Stomach (tissue), 9 donors: ENCODE data around the gene LRGUK. TPM values are rescaled to one million over a fixed set of nuclear protein-coding genes. Genes with fewer than 3 reads are reported as not detected.

Experiments used
- DNase-seq, 2 donors: peaks; one replicate each; pipeline versions ENCODE4 v3.0.0 to v3.0.0-alpha.2; 2013 to 2019
- H3K27ac ChIP-seq, 5 donors: fragments of 200-600 bp in 4 of 5; sonication (generic) in 4 of 5; one replicate each; pipeline ENCODE4 v1.5.1; 2013 to 2019; ENCODE audit warnings: mild to moderate bottlenecking in 1 of 5, moderate library complexity in 1 of 5
- H3K27me3 ChIP-seq, 3 donors: fragments of 200-600 bp; sonication (generic); one replicate each; pipeline ENCODE4 v1.5.1; 2017 to 2019; ENCODE audit warnings: mixed run types in 1 of 3
- H3K36me3 ChIP-seq, 4 donors: fragments of 200-600 bp; sonication (generic); 1 replicate in 3 of 4; 2 replicates in 1 of 4; pipeline ENCODE4 v1.5.1; 2016 to 2019
- H3K4me1 ChIP-seq, 4 donors: fragments of 200-600 bp; sonication (generic); one replicate each; pipeline ENCODE4 v1.5.1; 2016 to 2019
- H3K4me3 ChIP-seq, 4 donors: fragments of 200-600 bp; sonication (generic) in 3 of 4; one replicate each; pipeline ENCODE4 v1.5.1; 2016 to 2019; ENCODE audit warnings: mild to moderate bottlenecking in 1 of 4
- H3K9me3 ChIP-seq, 4 donors: fragments of 200-600 bp; sonication (generic); one replicate each; pipeline ENCODE4 v1.5.1; 2016 to 2019
- EP300 ChIP-seq: sonication (generic); formaldehyde crosslinking; IDR thresholded peaks from one replicate; pipeline ENCODE4 v1.6.1; 2017; ENCODE audit warnings: antibody characterized with exemption
- POLR2A ChIP-seq, 4 donors: fragments of 450-650 bp; IDR thresholded peaks; one replicate each; pipeline ENCODE4 v1.6.1; 2016; ENCODE audit warnings: antibody characterized with exemption in 4 of 4, control low read depth in 2 of 4, mild to moderate bottlenecking in 1 of 4, moderate library complexity in 1 of 4
- POLR2AphosphoS5 ChIP-seq, 3 donors: sonication (generic); formaldehyde crosslinking; IDR thresholded peaks; one replicate each; pipeline ENCODE4 v1.6.1; 2016; ENCODE audit warnings: antibody characterized with exemption in 3 of 3
- WGBS, 5 donors: extraction: QIAGEN DNeasy Blood & Tissue Kit in 3 of 5; methylation state at CpG; one replicate each; pipeline versions ENCODE4 v1.1.5 to v1.1.7; 2013 to 2018; 5-methylcytosine and 5-hydroxymethylcytosine counted together
- intact Hi-C: fragments of 100-400 bp; cut with DNase I; formaldehyde crosslinking; loops from one replicate; pipeline ENCODE4 v1.15.1; 2023; ENCODE audit warnings: low total_unique reads
- polyA plus RNA-seq, 3 donors: library from polyadenylated mRNA; stranded (reverse); fragments of 200-250 nt; gene quantifications; one replicate each; pipeline ENCODE4 v1.2.3, GENCODE V29; 2013
- total RNA-seq, 5 donors: library from RNA; depleted of rRNA; stranded (reverse); fragments of >200 nt; gene quantifications; one replicate each; pipeline versions ENCODE4 v1.1.0 to v1.2.3, GENCODE V29; 2014 to 2016
- TF ChIP-seq, protein P1 (sequence below), 7 experiments: fragments of 450-650 bp in 4 of 7; fragments of 200-600 bp in 3 of 7; sonication (generic) in 3 of 7; IDR thresholded peaks; one replicate each; pipeline ENCODE4 v1.5.1; 2016 to 2019; ENCODE audit warnings: antibody characterized with exemption in 7 of 7, control low read depth in 2 of 7, mild to moderate bottlenecking in 1 of 7
- donor health status: healthy with polysubstance abuse.
- donor health status: Bipolar disorder and iron deficiency.
- donor health status: healthy.

LRGUK gene
- total and polyA plus RNA-seq, 8 donors = 0.10 to 4.1 (median 1.5) TPM; not detected in 3

DNA sequence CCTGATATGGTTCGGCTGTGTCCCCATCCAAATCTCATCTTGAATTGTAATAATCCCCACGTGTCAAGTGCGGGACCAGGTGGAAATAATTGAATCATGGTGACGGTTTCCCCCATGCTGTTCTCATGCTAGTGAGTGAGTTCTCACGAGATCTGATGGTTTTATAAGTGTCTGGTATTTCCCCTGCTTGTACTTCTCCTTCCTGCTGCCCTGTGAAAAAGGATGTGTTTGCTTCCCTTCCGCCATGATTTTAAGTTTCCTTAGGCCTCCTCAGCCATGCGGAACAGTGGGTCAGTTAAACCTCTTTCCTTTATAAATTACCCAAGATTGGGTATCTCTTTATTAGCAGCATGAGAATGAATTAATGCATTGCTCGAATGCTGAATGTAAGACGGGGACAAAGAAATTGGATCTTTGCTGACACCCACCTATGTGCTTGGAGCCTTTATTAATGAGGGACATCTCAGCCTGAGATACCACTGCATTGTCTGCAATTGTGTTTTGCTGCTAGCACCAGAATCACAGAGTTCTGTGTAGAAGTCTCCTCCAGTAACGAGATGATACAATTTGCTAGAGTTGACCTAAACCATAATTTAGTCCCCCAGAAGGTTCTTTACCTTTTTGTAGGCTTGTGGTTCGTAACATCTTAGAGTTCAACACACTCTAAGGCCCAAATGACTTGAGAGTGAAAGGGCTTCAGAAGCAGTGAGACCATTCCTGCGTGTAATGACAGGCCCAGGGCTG is 160.9 kb downstream of the LRGUK start:
- WGBS, 5 donors = 78 to 91% (median 86%) methylated on average over 12 of the region's 12 CpGs
- TF ChIP-seq EP300 = no peak
- TF ChIP-seq, protein P1, sequence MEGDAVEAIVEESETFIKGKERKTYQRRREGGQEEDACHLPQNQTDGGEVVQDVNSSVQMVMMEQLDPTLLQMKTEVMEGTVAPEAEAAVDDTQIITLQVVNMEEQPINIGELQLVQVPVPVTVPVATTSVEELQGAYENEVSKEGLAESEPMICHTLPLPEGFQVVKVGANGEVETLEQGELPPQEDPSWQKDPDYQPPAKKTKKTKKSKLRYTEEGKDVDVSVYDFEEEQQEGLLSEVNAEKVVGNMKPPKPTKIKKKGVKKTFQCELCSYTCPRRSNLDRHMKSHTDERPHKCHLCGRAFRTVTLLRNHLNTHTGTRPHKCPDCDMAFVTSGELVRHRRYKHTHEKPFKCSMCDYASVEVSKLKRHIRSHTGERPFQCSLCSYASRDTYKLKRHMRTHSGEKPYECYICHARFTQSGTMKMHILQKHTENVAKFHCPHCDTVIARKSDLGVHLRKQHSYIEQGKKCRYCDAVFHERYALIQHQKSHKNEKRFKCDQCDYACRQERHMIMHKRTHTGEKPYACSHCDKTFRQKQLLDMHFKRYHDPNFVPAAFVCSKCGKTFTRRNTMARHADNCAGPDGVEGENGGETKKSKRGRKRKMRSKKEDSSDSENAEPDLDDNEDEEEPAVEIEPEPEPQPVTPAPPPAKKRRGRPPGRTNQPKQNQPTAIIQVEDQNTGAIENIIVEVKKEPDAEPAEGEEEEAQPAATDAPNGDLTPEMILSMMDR (IDR thresholded peaks at IDR 0.05) = no peak
- TF ChIP-seq POLR2A (IDR thresholded peaks at IDR 0.05) = no peak
- TF ChIP-seq POLR2AphosphoS5 (IDR thresholded peaks at IDR 0.05) = no peak
- H3K4me1 ChIP-seq = peaks cover 0 to 7% (median 0%) of the 10 kb centered on the region in 4 donors
- peaks cover 0 to 8% (median 0%) of the 10 kb centered on the region in 3 donors for H3K27me3 ChIP-seq
- H3K36me3 ChIP-seq = peaks cover 0 to 9% (median under 1%) of the 10 kb centered on the region in 4 donors
- DNase-seq = no peak
- no peak overlapping the region for H3K4me3 ChIP-seq
- no peak overlapping the region for H3K27ac ChIP-seq
- H3K9me3 ChIP-seq = no peaks in the 10 kb centered on the region
- intact Hi-C loops = no loop called here

DNA sequence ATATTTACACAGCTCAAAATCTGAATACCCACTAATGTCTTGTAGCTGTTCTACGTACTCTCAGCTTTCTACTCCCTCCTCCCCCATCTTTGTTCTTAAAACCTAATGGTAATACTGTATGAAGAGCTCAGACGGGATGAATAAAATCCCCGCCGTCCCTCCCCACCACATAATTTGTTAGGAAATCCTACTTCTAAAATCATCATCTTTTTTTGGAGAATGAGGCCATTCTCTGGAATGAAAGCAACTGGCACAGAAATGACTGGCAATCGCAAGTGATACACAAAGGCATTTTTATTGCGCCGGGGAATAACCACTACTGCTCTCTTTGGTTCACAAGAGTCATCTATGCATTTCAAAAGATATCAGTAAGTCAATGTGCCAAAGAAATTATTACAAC is 162.3 kb downstream of the LRGUK start:
- peaks cover 0 to 7% (median 0%) of the 10 kb centered on the region in 4 donors for H3K4me1 ChIP-seq
- H3K9me3 ChIP-seq = no peaks in the 10 kb centered on the region
- 65 to 84% (median 81%) methylated on average over 7 of the region's 7 CpGs for WGBS, 5 donors
- TF ChIP-seq POLR2AphosphoS5 (IDR thresholded peaks at IDR 0.05) (no peak), POLR2A (IDR thresholded peaks at IDR 0.05) (no peak), EP300 (no peak)
- TF ChIP-seq, protein P1 (IDR thresholded peaks at IDR 0.05) = no peak
- intact Hi-C loops = no loop called here
- no peaks in the 10 kb centered on the region for H3K27me3 ChIP-seq
- H3K27ac ChIP-seq = no peak overlapping the region
- H3K36me3 ChIP-seq = peaks cover 3 to 21% (median 10%) of the 10 kb centered on the region in 4 donors
- DNase-seq = peak in 1 of 2 donors; percentile 9
- no peak overlapping the region for H3K4me3 ChIP-seq

DNA sequence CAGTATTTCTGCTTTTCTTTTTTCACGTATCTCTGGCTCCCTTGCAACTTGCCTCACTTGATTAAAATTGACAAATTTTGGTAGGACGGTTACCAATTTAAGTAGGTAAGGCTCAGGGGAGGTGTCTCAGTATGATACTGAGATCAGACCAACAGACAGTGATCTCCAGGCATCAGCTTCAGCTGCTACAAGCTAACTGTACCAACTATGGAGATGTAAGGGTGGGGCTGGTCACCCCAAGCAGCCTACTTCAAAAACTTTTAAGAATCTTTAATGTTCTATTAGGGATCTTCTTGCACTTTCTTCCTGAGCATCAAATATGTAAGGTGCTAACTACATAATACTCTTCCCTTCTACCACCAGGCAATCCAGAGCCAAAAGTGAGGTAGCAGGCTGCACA is 162.7 kb downstream of the LRGUK start:
- no peaks in the 10 kb centered on the region for H3K9me3 ChIP-seq
- TF ChIP-seq EP300 (no peak), POLR2AphosphoS5 (IDR thresholded peaks at IDR 0.05) (no peak), POLR2A (IDR thresholded peaks at IDR 0.05) (no peak)
- TF ChIP-seq, protein P1 (IDR thresholded peaks at IDR 0.05) = no peak
- H3K36me3 ChIP-seq = peaks cover 7 to 26% (median 14%) of the 10 kb centered on the region in 4 donors
- H3K27me3 ChIP-seq = no peaks in the 10 kb centered on the region
- WGBS, 5 donors = 76 to 93% (median 83%) methylated on average over 2 of the region's 2 CpGs
- intact Hi-C loops = no loop called here
- H3K27ac ChIP-seq = no peak overlapping the region
- DNase-seq = no peak
- H3K4me3 ChIP-seq = no peak overlapping the region
- H3K4me1 ChIP-seq = peaks cover 0 to 7% (median 0%) of the 10 kb centered on the region in 4 donors

DNA sequence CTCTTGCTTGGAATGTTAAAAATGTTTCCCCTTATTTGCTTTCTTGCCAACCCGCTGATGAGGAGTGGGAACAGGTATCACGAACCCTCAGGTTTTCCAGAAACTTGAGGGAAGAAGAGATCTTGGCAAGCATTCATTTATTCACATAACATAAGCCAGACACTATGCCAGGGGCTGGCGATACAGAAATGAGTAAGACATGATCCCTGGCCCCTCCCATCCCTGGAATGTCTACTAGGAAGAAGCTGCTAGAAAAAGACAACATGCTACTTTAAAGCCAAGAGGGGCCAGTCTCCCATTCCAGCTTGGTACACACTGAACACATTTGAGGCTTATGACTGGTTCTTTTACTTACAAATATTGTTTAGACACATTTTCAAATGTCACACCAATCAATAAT is 163.1 kb downstream of the LRGUK start:
- no peaks in the 10 kb centered on the region for H3K27me3 ChIP-seq
- H3K9me3 ChIP-seq = no peaks in the 10 kb centered on the region
- H3K4me1 ChIP-seq = peaks cover 0 to 7% (median 0%) of the 10 kb centered on the region in 4 donors
- intact Hi-C loops = no loop called here
- DNase-seq = peak in 1 of 2 donors; percentile 10
- H3K4me3 ChIP-seq = no peak overlapping the region
- H3K27ac ChIP-seq = no peak overlapping the region
- no peak for TF ChIP-seq POLR2A (IDR thresholded peaks at IDR 0.05)
- no peak for TF ChIP-seq EP300
- TF ChIP-seq, protein P1 (IDR thresholded peaks at IDR 0.05) = no peak
- TF ChIP-seq POLR2AphosphoS5 (IDR thresholded peaks at IDR 0.05) = no peak
- peaks cover 9 to 30% (median 19%) of the 10 kb centered on the region in 4 donors for H3K36me3 ChIP-seq
- 78 to 95% (median 89%) methylated on average over 3 of the region's 3 CpGs for WGBS, 5 donors
